PFSK-1 (cell line): ENCODE data around the gene POU6F2.

Experiments
- FOXP2 ChIP-seq: optimal IDR thresholded peaks from 2 replicates; pipeline ENCODE3; 2011; ENCODE audit warnings: borderline replicate concordance, control low read depth, inconsistent platforms; ENCODE audit not compliant: insufficient read depth; ENCODE audit errors: extremely low read length, extremely low read depth
- POLR2AphosphoS5 ChIP-seq: IDR thresholded peaks from 2 replicates; pipeline ENCODE4 v1.6.1; 2012; ENCODE audit warnings: low read depth, mild to moderate bottlenecking, control low read depth, low read length, moderate library complexity
- SIN3A ChIP-seq: IDR thresholded peaks from 2 replicates; pipeline ENCODE4 v1.6.1; 2012; ENCODE audit warnings: mild to moderate bottlenecking, low read length, moderate library complexity, borderline replicate concordance; ENCODE audit not compliant: insufficient read depth
- TAF1 ChIP-seq: IDR thresholded peaks from 2 replicates; pipeline ENCODE4 v1.6.1; 2012; ENCODE audit warnings: low read length, control low read depth, borderline replicate concordance; ENCODE audit not compliant: insufficient read depth
- TF ChIP-seq, protein P1 (sequence below), 2 experiments: IDR thresholded peaks; 2 replicates each; pipeline versions ENCODE4 v1.6.1 to v1.8.0; 2011 to 2012; ENCODE audit warnings: low read depth in 2 of 2, low read length in 2 of 2, control low read depth in 1 of 2, inconsistent platforms in 1 of 2, mild to moderate bottlenecking in 1 of 2, moderate library complexity in 1 of 2; ENCODE audit not compliant: insufficient read depth in 1 of 2

The POU6F2 gene

GRCh38 chr7:39259391-39260003 is 281.8 kb downstream of the POU6F2 start:
- TF ChIP-seq SIN3A = no peak
- TF ChIP-seq POLR2AphosphoS5 = no peak
- TF ChIP-seq, protein P1, sequence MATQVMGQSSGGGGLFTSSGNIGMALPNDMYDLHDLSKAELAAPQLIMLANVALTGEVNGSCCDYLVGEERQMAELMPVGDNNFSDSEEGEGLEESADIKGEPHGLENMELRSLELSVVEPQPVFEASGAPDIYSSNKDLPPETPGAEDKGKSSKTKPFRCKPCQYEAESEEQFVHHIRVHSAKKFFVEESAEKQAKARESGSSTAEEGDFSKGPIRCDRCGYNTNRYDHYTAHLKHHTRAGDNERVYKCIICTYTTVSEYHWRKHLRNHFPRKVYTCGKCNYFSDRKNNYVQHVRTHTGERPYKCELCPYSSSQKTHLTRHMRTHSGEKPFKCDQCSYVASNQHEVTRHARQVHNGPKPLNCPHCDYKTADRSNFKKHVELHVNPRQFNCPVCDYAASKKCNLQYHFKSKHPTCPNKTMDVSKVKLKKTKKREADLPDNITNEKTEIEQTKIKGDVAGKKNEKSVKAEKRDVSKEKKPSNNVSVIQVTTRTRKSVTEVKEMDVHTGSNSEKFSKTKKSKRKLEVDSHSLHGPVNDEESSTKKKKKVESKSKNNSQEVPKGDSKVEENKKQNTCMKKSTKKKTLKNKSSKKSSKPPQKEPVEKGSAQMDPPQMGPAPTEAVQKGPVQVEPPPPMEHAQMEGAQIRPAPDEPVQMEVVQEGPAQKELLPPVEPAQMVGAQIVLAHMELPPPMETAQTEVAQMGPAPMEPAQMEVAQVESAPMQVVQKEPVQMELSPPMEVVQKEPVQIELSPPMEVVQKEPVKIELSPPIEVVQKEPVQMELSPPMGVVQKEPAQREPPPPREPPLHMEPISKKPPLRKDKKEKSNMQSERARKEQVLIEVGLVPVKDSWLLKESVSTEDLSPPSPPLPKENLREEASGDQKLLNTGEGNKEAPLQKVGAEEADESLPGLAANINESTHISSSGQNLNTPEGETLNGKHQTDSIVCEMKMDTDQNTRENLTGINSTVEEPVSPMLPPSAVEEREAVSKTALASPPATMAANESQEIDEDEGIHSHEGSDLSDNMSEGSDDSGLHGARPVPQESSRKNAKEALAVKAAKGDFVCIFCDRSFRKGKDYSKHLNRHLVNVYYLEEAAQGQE (IDR thresholded peaks at IDR 0.05; ENCODE audit: insufficient read depth in 1 of 2, low read depth in 2 of 2, low read length in 2 of 2) = no peak
- TF ChIP-seq FOXP2 = no peak
- no peak for TF ChIP-seq TAF1

GRCh38 chr7:39260279-39260844 is 282.7 kb downstream of the POU6F2 start:
- TF ChIP-seq POLR2AphosphoS5 = no peak
- TF ChIP-seq SIN3A = no peak
- no peak for TF ChIP-seq TAF1
- TF ChIP-seq, protein P1 (IDR thresholded peaks at IDR 0.05; ENCODE audit: insufficient read depth in 1 of 2, low read depth in 2 of 2, low read length in 2 of 2) = no peak
- TF ChIP-seq FOXP2 = no peak

- no peak for TF ChIP-seq SIN3A
- TF ChIP-seq, protein P1 (IDR thresholded peaks at IDR 0.05; ENCODE audit: insufficient read depth in 1 of 2, low read depth in 2 of 2, low read length in 2 of 2) = no peak
- TF ChIP-seq FOXP2 = no peak
- no peak for TF ChIP-seq POLR2AphosphoS5
- no peak for TF ChIP-seq TAF1
Measured at GRCh38 chr7:39261771-39262170, 284.1 kb downstream of the POU6F2 start.

- no peak for TF ChIP-seq SIN3A
- TF ChIP-seq, protein P1 (IDR thresholded peaks at IDR 0.05; ENCODE audit: insufficient read depth in 1 of 2, low read depth in 2 of 2, low read length in 2 of 2) = no peak
Measured at GRCh38 chr7:39265641-39266591, 288.2 kb downstream of the POU6F2 start.
